GM19452 (cell line): ENCODE measurements around the gene CDS1.
"Not testable (repeated sequence)": the region's sequence is repeated elsewhere in the genome, so short reads cannot be mapped to it uniquely, and the experiment has no call there.

Experiments
- ATAC-seq: cut with Tn5 transposase; IDR thresholded peaks from one replicate; pipeline ENCODE4 v1.9.1; 2021; ENCODE audit not compliant: unreplicated experiment

The CDS1 gene

DNA sequence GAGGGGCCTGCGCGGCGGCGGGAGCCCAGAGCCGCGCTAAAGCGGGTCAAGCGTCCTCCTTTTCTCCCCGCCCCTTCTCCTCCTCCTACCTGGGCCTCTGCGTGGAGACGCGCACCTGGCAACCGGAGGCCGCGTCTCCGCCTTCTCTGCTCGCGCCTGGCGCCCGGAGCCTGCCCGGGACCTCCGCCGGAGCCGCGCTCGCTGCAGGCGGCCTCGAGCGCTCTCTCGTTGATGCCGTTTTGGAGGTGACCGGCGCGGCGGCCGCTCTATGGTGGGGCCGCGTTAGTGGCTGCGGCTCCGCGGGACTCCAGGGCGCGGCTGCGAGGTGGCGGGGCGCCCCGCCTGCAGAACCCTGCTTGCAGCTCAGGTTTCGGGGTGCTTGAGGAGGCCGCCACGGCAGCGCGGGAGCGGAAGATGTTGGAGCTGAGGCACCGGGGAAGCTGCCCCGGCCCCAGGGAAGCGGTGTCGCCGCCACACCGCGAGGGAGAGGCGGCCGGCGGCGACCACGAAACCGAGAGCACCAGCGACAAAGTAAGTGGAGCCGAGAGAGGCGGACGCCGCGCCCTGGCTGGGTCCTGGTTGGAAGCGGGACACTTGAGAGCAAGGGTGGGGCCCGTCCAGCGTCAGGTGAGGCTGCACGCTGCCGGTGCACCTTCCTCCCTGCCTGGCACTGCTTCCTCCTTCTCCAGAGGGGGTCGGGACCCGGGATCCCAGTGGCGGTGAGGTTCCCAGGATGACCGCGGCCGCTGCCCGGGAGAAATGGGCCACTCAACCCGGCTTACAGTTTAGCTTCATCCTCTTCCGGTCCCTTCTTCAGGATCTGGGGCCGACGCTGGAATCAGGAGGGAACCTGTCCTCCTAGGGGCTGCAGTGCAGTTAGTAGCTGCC is at the start of gene CDS1:
CDS1 (plus strand) TSS at position 140 of the 888 bp plus-strand sequence; CDS start at position 415, 275 bp downstream.
- ATAC-seq = peak; percentile 53

DNA sequence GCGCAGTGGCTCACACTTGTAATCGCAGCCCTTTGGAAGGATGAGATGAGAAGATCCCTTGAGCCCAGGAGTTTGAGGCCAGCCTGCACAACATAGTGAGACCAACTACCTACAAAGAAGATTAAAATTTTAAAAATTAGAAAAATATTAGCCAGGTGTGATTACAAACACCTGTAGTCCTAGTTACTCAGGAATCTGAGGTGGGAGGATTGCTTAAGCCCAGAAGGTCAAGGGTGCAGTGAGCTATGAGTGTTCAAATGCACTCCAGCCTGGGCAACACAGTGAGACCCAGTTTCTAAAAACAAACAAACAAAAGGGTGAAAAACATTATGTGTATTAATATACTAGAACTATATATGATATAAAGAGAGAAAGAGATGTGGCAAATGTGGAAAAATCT is 47.0 kb upstream of the CDS1 start:
- no peak for ATAC-seq

DNA sequence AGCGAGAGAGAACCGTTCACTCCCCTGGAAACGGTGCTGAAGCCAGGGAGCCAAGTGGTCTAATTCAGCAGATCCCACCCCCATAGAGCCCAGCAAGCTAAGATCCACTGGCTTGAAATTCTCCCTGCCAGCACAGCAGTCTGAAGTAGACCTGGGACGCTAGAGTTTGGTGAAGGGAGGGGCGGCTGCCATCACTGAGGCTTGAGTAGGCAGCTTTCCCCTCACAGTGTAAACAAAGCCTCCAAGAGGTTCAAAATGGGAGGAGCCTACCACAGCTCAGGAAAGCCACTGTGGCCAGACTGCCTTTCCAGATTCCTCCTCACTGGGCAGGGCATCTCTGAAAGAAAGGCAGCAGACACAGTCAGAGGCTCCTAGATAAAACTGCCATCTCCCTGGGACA is 37.8 kb upstream of the CDS1 start:
- no peak for ATAC-seq

DNA sequence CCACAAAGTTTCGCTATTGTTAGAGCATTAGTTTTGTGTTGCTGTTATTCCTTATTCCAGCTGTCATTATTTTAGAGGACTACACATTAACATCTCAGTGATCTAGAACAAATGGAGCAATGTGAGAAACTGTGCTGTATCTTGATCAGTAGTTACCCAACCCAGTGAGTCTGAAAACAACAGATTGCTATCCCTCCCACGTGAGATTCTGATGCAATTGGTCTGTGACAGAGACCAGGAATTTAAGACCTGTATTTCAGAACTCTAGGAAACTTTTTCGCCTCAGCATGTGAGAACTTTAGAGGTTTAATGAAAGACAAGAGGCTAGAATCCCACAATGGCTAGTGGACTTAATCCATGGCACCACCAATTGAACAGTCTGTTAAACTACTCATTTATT is 35.7 kb upstream of the CDS1 start:
- ATAC-seq = no peak

DNA sequence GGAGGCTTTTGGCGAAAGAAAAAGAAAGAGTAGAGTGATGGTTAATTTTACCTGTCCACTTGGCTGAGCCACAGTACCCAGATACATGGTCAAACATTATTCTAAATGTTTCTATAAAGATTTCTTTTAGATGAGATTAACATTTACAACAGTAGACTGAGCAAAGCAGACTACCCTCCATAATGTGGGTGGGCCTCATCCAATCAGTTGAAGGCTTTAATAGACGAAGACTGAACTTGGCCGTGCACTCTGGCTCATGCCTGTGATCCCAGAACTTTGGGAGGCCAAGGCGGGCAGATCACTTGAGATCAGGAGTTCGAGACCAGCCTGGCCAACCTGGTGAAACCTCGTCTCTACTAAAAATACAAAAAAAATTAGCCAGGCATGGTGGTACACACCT is 33.7 kb upstream of the CDS1 start:
- not testable (repeated sequence) for ATAC-seq

DNA sequence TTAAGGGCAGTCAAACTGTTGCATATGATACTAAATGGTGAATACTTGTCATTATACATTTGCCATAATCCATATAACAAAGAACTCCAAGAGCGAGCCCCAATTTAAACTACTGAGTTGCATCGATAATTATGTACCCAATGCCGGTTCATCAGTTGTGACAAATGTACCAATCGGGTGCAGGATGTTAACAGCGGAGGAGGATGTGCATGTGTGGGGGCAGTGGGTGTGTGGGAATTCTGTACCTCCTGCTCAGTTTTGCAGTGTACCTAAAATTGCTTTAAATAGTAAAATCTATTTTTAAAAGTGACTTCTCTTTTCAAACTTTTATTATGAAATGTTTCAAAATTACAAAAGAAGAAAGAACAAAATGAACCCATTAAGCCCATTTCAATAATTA is 20.8 kb upstream of the CDS1 start:
- no peak for ATAC-seq

DNA sequence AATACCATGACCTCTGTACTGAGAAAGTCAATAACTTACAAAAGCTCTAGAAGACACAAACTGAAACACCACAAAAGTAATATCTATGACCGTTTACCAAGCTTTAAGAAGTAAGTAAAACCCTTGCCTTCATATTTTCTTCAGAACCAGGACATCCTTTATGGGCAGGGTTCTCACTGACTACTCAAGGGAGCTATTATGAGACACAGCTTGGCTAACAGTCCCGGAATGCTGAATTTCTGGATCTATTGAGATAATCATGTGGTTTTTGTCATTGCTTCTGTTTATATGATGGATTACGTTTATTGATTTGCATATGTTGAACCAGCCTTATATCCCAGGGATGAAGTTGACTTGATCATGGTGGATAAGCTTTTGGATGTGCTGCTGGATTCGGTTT is 19.9 kb upstream of the CDS1 start:
- ATAC-seq = no peak

DNA sequence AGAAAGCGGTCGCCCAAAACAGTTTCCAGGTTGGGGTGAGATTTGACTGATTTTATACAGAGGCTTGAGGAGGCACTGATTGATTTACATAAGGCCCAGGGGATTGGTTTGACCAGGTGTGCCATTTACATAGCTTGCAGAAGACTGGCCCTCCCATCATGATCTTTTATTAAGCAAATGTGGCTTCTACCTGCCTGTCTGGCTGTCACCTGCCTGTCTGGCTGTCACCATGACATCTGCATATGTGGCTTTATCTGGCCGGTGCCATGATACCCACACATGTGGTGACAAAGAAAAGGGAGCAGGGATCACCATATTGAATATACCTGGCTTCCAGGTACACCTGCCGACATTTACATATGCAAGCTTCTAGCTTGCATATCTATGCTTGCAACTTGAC is 17.0 kb upstream of the CDS1 start:
- ATAC-seq = no peak

DNA sequence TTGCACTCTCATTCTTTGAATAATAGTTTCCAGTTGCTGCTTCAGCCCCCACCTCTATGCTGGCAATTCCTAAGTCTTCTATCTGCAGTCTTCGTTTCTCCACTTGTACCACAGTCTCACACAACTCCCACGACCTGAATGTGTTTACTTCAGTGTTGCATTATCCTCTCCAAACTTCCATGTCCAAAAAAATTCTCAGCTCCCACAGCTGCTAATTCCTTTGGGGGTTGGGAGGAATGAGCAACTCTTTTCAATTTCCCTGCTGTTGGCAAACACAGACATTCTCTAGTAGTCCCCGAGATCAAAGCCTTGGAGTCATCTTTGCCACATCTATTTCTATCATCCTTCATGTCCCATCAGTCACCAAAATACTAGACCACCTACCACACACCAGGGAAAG is 14.4 kb upstream of the CDS1 start:
- no peak for ATAC-seq

DNA sequence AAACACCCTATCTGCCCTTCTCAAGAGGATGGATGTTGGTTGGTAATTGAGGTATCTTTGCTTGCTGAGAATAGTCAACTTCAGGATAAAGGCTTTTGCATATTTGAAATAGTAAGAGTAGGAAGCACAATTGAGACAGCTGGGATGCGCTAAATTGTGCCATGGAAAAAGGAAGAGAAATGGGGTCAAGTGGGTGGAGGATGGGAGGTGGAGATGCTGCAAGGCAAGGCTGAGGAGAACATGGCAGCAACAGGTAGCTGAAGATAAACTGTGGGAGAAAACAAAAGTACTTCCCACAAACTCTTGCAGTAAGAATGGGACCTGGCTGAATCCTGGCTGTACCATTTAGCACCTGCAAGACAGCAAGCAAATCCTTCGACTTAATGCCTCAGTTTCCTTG is 13.9 kb upstream of the CDS1 start:
- no peak for ATAC-seq

DNA sequence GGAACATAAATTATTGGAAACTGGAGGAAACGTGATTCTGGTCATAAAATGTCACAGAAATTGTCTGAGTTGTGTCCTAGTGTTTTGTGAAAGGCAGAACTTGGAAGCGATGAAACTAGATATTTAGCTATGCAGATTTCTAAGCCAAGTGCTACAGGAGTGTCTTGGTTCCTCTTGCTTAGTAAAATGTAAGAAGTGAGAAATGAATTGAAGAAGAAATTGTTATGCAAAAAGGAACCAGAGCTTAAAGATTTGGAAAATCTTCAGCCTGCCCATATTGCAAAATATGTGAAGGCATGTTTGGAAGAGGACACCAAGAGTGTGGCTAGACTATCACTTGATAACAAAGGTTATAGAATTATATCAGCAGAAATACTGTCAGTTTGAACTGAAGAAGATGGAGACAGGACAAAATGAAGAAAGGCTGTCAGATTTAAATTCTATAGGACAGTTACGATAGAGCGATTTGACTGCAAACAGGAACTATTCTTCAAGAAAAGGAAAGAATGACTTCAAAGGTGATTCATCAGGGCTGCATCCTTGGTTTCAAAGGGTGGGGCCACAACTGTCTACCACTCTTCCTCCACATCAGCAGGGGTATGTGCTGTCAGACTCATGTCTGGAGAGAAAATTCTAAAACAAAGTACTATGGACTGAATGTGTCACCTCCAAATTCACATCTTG is 9.4 kb upstream of the CDS1 start:
- ATAC-seq = no peak

DNA sequence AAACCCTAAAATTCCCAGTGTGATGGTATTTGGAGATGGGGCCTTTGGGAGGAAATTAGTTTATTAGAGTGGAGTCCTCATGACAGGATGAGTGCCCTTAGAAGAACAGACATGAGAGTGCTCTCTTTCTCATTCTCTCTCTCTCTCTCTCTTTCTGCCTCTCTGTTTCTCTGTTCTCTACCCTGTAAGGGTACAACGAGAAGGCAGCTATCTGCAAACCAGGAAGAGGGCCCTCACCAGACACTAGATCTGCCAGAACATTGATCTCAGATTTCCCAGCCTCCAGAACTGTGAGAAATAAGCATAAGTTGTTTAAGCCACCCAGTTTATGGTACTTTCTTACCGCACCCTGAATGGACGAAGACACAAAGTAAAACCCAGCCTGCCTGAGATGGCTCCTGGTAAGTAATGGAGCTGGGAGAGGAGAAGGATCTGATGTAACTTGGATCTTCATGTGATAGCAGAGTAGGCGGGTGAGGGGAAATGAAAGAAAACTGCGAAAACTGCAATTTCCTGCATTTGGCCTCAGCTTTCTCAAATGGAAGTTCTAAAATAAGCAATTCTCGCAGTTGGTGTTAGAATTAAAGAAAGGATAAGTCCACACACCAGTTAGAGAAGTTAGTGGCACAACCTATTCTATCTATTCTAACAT is 8.7 kb upstream of the CDS1 start:
- ATAC-seq = no peak

DNA sequence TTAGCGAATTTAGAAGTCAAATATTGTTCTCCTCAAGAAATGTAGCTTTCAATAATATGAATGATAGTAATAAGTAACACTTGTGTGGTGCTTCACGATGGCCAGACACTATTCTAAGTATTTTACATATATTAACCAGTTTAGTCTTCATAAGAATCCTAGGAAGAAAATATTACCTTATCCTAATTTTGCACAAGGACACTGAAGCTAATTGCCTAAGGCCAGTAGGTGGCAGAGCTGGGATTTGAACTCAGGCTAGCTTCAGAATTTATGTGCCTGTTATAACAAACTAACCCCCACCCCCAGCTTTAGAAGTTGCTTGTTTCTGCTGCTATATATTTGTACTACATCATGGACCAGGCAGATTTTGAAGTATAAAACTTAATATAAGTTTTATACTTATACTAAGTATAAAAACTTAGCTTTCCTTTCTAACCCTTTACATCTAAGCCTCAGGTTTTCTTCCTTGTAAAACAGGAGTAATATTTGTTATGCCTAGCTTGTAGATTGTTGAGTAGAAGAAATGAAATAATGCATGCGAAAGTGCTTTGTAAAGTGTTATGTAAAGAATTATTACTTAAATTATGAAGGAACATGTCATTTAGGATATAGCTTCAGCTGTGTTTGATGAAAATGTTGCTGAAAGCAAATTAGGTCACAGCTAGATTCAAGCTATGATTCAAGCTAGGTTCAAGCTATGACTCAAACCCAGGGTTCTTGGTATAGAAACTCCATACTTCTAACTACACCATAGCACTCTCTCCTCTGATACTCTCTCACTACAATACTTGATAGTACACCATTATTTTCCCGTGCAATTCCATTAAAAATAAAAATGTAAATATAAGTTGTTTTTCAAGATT is 4.2 kb upstream of the CDS1 start:
- ATAC-seq = no peak

DNA sequence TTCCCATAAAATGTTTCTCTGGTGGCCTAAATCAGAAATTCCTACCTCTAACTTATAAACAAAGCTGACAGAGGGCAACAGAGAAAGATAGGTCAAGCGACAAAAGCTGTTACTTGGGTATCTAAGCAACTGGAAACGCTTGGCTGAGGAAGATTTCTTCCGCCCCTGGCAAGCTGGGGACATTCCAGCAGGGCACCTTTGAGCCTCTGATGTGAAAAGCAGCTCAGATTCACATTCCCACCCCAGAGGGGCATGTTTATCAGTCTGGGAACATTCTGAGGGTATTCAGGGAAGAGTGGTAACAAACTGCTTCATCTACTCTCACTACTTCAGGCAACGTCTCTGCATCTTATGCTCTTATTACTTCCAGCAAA is 3.5 kb upstream of the CDS1 start:
- ATAC-seq = no peak

DNA sequence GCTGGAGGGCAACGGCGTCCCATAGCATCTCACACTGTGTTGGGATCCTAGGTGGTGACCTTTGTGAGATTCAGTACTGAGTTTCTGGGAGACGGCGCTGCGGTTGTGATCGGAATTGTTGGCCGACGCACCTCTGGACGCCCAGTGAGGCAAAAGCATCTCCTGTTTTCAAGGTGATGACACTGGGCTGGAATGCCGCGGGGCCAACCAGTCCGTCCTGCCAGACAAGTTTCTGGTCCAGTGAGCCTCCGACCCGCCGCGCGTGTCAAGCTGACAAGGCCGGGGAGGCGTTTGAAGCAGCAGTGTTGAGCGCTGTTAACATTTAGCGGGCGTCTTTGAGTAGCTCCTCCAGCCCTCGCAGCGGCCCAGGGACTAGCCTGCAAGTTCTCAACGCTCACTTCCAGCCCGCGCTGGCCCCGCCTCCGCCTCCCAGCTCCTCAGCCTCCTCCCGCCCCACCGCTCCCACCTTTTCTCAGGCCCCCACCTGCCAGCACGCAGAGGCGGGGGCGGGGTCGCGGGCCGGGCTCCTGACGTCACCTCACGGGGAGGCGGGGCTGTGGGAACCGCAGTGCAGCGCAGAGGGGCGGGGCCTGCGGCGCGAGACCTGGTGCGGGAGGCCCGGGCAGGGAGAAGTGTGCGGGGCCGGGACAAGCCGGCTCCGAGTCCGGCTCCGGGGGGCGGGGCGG is 482 bp upstream of the CDS1 start:
- ATAC-seq = peak; percentile 87

DNA sequence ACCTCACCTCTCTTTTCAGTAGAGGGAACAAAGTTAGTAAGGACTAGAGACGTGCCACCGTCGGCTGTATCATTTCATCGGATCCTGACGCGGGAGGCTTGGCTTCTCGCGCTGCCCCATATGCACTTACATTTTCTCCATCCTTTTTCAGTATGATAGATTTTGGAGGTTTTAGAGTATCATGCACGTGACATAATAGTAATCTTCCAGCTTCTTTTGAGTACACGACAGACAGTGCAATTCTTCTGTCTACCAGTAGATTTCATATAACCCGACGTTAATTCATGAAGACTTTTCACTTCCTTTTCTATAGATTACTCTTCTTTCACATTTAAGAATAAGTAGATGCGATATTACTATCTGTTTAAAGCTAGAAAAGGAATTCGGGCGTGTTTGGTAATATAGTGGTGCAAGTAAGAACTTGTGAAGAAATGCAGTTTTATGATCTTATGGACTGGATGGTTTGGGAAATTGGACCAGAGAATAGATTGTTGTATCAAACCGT is 1.0 kb downstream of the CDS1 start:
- ATAC-seq = no peak

DNA sequence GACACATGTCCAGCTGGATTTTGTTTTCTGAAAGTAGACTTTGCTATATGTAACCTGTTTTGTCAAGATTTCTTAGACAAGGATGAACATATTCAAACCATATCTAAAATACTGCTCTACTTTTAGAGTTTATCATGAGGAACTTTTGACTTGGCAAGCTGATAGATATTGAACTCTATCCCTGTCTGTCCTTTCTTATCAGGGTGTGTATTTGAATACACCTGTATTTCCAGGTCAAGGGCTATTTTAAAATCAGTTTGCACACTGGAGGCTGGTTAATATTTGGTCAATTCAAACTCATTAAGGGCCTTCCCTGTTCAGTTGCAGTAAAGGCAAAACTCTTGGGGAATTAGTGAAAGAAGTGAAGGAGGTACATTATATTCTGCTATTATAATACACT is 2.3 kb downstream of the CDS1 start:
- no peak for ATAC-seq

DNA sequence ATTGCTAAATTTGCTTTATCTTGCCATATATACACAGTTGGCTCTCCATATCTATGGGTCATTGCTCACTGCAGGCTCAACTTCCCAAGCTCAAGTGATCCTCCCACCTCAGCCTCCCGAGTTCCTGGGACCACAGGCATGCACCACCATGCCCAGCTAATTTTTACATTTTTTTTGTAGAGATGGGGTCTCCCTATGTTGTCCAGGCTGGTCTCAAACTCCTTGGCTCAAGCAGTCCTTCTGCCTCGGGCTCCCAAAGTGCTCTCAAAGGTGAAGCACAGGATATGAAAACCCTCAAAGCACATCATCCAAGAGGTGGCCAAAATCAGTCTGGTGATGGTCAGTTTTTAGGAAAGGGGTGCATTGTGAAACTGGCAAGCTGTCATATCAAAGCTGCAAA is 11.8 kb downstream of the CDS1 start:
- ATAC-seq = no peak

DNA sequence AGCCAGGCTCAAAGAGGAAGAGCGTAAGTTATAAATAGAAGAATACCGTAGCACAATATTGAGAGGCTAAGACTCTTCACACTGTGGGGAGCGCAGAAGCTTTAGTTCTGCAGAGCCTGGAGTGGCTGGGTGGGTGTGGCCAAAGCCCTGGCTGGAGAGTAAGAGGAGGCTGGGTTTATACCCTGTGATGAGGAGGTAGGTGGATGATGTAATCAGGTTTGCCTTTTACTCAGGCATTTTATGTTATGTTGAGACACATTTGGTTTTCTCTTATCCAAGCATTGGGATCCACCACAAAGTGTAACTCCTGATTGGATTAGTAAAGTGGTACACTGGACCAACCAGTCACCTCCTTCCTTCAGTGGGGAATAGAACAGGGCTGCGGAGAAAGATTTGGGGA is 13.9 kb downstream of the CDS1 start:
- no peak for ATAC-seq

DNA sequence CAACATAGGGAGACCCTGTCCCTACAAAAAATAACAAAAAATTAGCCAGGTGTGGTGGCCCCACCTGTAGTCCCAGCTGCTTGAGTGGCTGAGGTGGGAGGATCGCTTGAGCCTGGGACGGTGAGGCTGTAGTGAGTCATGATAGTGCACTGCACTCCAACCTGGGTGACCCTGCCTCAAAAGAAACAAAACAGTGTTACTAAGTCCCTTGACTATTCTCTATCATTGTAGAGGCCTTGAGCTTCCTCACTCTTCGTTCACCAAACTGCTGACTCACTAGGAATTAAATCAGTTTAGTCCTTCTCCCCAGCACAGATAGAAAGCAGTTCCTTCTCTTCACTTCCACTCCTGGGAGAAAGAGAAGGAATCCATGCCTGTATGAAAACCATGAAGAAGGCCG is 14.5 kb downstream of the CDS1 start:
- no peak for ATAC-seq
